AG04449 (cell line): ENCODE results near the gene SLC8A2.

Source experiments
- CTCF ChIA-PET: fragments of 350-600 bp; formaldehyde crosslinking; extraction: SDS; loops from one replicate; lab custom pipeline; 2021; ENCODE audit warnings: antibody characterized with exemption; lab: Yijun Ruan, JAX
- POLR2A ChIA-PET: fragments of 400-600, 350-600 bp; formaldehyde crosslinking; extraction: SDS; loops from one replicate; lab custom pipeline; 2020; ENCODE audit warnings: antibody characterized with exemption, inconsistent platforms; lab: Yijun Ruan, JAX
- DNase-seq: peaks from one replicate; pipeline ENCODE4 v3.0.0-alpha.2; 2010; ENCODE audit warnings: low read depth, low spot score
- H3K4me3 ChIP-seq: 2 replicates; pipeline ENCODE4 v1.5.1; 2011; ENCODE audit warnings: low read depth, mild to moderate bottlenecking, control low read depth, low read length
- TF ChIP-seq, protein P1 (sequence below): IDR thresholded peaks from one replicate; pipeline ENCODE4 v1.5.1; 2011; ENCODE audit warnings: mild to moderate bottlenecking, moderate library complexity, low read length, control low read depth, inconsistent platforms; ENCODE audit not compliant: insufficient read depth; ENCODE audit errors: missing control alignments

SLC8A2 gene

DNA sequence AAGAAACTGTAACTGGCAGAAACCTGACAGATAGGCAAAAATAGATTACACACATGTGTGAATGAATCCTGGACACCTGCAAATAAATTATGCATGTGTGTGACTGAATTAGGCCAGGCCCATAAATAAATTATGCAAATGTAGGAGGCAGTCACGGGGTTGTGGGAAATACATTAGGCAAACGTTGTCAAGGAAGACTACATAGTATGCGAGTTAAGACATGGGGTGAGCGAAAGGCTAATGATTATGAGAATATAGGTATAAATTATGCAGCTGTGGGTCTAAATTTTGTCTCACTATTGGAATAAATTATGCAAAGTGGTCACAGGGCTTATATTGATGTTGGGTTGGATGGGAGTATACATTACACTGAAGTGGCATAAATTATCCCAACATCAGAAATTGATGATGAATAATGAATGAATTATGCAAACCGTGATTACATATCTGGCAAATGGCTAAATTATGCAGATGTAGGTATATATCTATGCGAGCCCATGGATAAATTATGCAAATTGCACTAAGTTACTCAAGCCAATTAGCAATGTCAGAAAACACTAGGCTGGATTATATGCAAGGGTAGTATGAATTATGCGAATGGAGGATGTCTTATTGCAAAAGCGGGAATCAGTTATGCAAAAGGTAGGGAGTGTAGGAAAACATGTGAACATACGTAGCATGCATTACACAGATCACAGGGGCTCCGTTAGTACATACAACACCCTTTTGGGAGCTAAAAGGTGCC, 6.8 kb downstream of the SLC8A2 start:
- H3K4me3 ChIP-seq, result no peak overlapping the region
- POLR2A ChIA-PET, result no interaction called here
- CTCF ChIA-PET, result interaction anchor here (1.1 to 1.3 kb wide), 3 partner anchors 12 to 26 kb away, joined by 3 read pairs; partner anchors contain the start of gene KPTN
- TF ChIP-seq, protein P1, sequence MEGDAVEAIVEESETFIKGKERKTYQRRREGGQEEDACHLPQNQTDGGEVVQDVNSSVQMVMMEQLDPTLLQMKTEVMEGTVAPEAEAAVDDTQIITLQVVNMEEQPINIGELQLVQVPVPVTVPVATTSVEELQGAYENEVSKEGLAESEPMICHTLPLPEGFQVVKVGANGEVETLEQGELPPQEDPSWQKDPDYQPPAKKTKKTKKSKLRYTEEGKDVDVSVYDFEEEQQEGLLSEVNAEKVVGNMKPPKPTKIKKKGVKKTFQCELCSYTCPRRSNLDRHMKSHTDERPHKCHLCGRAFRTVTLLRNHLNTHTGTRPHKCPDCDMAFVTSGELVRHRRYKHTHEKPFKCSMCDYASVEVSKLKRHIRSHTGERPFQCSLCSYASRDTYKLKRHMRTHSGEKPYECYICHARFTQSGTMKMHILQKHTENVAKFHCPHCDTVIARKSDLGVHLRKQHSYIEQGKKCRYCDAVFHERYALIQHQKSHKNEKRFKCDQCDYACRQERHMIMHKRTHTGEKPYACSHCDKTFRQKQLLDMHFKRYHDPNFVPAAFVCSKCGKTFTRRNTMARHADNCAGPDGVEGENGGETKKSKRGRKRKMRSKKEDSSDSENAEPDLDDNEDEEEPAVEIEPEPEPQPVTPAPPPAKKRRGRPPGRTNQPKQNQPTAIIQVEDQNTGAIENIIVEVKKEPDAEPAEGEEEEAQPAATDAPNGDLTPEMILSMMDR, result no peak
- DNase-seq, result no peak

DNA sequence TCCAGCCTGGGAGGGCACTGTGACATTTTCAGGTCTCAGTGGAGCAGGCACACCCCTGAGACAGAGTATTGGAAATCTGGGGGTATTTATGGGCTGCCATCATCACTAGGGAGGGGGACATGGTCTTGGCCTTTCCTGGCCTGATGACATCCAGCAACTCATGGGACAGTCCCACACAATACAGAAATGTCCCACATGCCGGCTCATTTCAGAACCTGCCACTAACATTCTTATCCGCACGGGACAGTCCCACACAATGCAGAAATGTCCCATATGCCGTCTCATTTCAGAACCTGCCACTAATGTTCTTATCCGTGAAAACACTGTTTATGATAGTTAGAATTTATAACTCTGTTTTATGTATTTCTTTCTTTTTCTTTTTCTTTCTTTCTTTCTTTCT, 9.8 kb downstream of the SLC8A2 start:
- TF ChIP-seq, protein P1, result no peak
- DNase-seq, result no peak
- H3K4me3 ChIP-seq, result no peak overlapping the region
- POLR2A ChIA-PET, result no interaction called here
- CTCF ChIA-PET, result interaction anchor here (0.8 kb wide), 1 partner anchor 251 kb away, joined by 3 read pairs; no protein-coding TSS in a partner anchor

GRCh38 chr19:47459477-47459876, 12.2 kb downstream of the SLC8A2 start:
- TF ChIP-seq, protein P1, result no peak
- ChIA-PET POLR2A (no interaction called here), CTCF (no interaction called here)
- DNase-seq, result no peak
- no peak overlapping the region for H3K4me3 ChIP-seq

DNA sequence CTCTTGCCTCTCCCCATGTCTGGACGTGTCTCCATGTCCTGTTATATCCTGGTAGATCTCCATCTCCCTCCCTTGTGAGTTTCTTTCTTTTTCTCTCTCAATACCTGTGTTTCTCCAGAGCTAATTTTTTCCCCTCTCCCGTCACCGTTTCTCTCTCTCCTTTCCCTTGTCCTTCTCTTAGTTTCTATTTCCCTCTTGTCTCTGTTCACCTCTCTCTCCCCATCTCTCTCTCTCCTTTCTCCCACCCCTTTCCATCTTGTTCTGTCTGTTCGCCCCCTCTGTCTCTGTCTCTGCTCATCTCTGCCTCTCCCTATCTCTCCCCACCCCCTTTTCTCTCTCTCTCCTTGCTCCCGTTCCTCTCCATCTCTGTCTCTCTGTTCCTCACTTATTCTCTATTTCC, 13.0 kb downstream of the SLC8A2 start:
- CTCF ChIA-PET, result no interaction called here
- POLR2A ChIA-PET, result no interaction called here
- no peak for DNase-seq
- no peak overlapping the region for H3K4me3 ChIP-seq
- TF ChIP-seq, protein P1, result no peak

GRCh38 chr19:47456721-47457474, 14.8 kb downstream of the SLC8A2 start:
- DNase-seq, result no peak
- ChIA-PET CTCF (interaction anchor here (1.2 to 1.3 kb wide), 2 partner anchors 22 to 256 kb away, joined by 3 to 6 read pairs; partner anchors contain the start of gene EHD2), POLR2A (no interaction called here)
- no peak overlapping the region for H3K4me3 ChIP-seq
- TF ChIP-seq, protein P1, result no peak

DNA sequence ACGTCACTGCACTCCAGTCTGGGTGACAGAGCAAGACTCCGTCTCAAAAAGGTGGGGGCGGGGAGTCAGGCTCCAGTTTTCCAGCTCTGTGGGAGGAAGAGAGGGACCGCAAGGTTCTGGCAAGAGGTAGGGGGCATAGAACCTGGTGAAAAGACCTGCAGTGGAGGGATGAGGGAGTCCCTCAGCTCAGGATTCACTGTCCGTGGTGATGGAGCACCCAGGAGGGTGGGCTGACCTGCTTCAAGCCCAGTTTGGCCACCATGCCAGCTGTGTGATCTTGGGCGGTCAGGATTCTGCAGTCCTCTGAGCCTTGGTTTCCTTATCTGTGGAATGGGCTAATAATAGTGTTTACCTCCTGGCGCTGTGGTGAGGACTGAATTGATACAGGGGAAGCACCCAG, 21.2 kb downstream of the SLC8A2 start:
- POLR2A ChIA-PET, result no interaction called here
- CTCF ChIA-PET, result interaction anchor here (1.6 to 7.1 kb wide), 3 partner anchors 14 to 257 kb away, joined by 5 to 61 read pairs (median 5); no protein-coding TSS in a partner anchor
- TF ChIP-seq, protein P1, result no peak
- DNase-seq, result no peak
- H3K4me3 ChIP-seq, result no peak overlapping the region
